H1 (cell line): ENCODE data around the gene ITGA6. TPM values are rescaled to one million over a fixed set of nuclear protein-coding genes. Genes with fewer than 3 reads are reported as not detected.

Experiments
- CTCF ChIA-PET: fragments of 300-600 bp; sonication (Branson Sonifier 250); formaldehyde crosslinking; loops from one replicate; lab custom pipeline; 2021; ENCODE audit not compliant: partially characterized antibody; lab: Charles Lee
- POLR2A ChIA-PET: fragments of 300-600 bp; sonication (Branson Sonifier 250); formaldehyde crosslinking; loops from one replicate; lab custom pipeline; 2021; ENCODE audit warnings: inconsistent platforms; ENCODE audit not compliant: partially characterized antibody; lab: Charles Lee
- DNase-seq, 2 experiments: peaks; one replicate each; pipeline versions ENCODE4 v3.0.0 to v3.0.0-alpha.2; 2010 to 2022; ENCODE audit warnings: low spot score in 2 of 2, low read depth in 1 of 2, mixed read lengths in 1 of 2
- FAIRE-seq: peaks from 2 replicates; lab custom pipeline; 2011; peaks lifted over from hg19 to GRCh38; lab: Jason Lieb, UNC
- H2AFZ ChIP-seq: 2 replicates; pipeline ENCODE4 v1.8.1; 2012; ENCODE audit warnings: low read length, inconsistent platforms
- H2AK5ac ChIP-seq: 2 replicates; pipeline ENCODE4 v1.6.1; 2013; ENCODE audit warnings: low read depth, low read length
- H2BK120ac ChIP-seq: replicated peaks from 2 replicates; pipeline ENCODE3; 2013; ENCODE audit warnings: low read depth, low read length, inconsistent platforms
- H2BK12ac ChIP-seq: 2 replicates; pipeline ENCODE4 v1.6.1; 2013; ENCODE audit warnings: low read depth, low read length
- H2BK15ac ChIP-seq: 2 replicates; pipeline ENCODE4 v1.6.1; 2013; ENCODE audit warnings: low read length
- H2BK20ac ChIP-seq: 2 replicates; pipeline ENCODE4 v1.6.1; 2013; ENCODE audit warnings: low read length
- H2BK5ac ChIP-seq: 2 replicates; pipeline ENCODE4 v1.6.1; 2013; ENCODE audit warnings: low read depth, low read length
- H3K14ac ChIP-seq: 2 replicates; pipeline ENCODE4 v1.6.1; 2013; ENCODE audit warnings: inconsistent platforms; ENCODE audit not compliant: insufficient read length
- H3K18ac ChIP-seq: 2 replicates; pipeline ENCODE4 v1.6.1; 2013; ENCODE audit warnings: low read length; ENCODE audit errors: extremely low read depth
- H3K23ac ChIP-seq: 2 replicates; pipeline ENCODE4 v1.6.1; 2013; ENCODE audit warnings: inconsistent platforms; ENCODE audit not compliant: insufficient read length
- H3K23me2 ChIP-seq: 2 replicates; pipeline ENCODE4 v1.6.1; 2013; ENCODE audit warnings: low read depth, low read length
- H3K27ac ChIP-seq: 2 replicates; pipeline ENCODE4 v1.6.1; 2011; ENCODE audit warnings: low read depth, low read length, inconsistent platforms
- H3K27me3 ChIP-seq, 4 experiments: replicated peaks in 1 of 4; 1 replicate in 1 of 4; 2 replicates in 3 of 4; pipeline versions ENCODE4 v1.6.1 to v1.8.1; 2011 to 2013; ENCODE audit warnings: low read length in 3 of 4, mild to moderate bottlenecking in 3 of 4, inconsistent platforms in 2 of 4, mixed read lengths in 2 of 4, moderate library complexity in 1 of 4; ENCODE audit not compliant: control insufficient read depth in 3 of 4, insufficient read depth in 3 of 4; ENCODE audit errors: extremely low read depth in 1 of 4
- H3K36me3 ChIP-seq, 4 experiments: 2 replicates each; pipeline versions ENCODE4 v1.6.1 to v1.8.1; 2011 to 2013; ENCODE audit warnings: mild to moderate bottlenecking in 4 of 4, low read length in 3 of 4, moderate library complexity in 2 of 4, control low read depth in 1 of 4, inconsistent platforms in 1 of 4; ENCODE audit not compliant: insufficient read depth in 4 of 4, control insufficient read depth in 2 of 4
- H3K4ac ChIP-seq: replicated peaks from 2 replicates; pipeline ENCODE3; 2013; ENCODE audit warnings: low read length, low read depth, mixed read lengths, inconsistent platforms; ENCODE audit not compliant: insufficient read length
- H3K4me1 ChIP-seq, 4 experiments: replicated peaks in 1 of 4; 1 replicate in 1 of 4; 2 replicates in 3 of 4; pipeline versions ENCODE4 v1.6.1 to v1.8.1; 2011 to 2013; ENCODE audit warnings: low read length in 3 of 4, inconsistent platforms in 2 of 4, mixed read lengths in 1 of 4; ENCODE audit not compliant: insufficient read depth in 4 of 4, control insufficient read depth in 3 of 4
- H3K4me2 ChIP-seq, 2 experiments: 2 replicates each; pipeline versions ENCODE4 v1.6.1 to v1.8.1; 2011 to 2013; ENCODE audit warnings: low read depth in 2 of 2, low read length in 2 of 2, control low read depth in 1 of 2, inconsistent platforms in 1 of 2, mild to moderate bottlenecking in 1 of 2; ENCODE audit not compliant: insufficient read depth in 1 of 2
- H3K4me3 ChIP-seq, 4 experiments: fragments of 200-600, 300-600 bp in 1 of 4; sonication (generic), shearing (Covaris generic), sonication (Bioruptor Twin) in 1 of 4; 2 replicates each; pipeline versions ENCODE4 v1.5.1 to v1.8.1; 2011 to 2016; ENCODE audit warnings: low read length in 4 of 4, low read depth in 3 of 4, control low read depth in 2 of 4, inconsistent platforms in 2 of 4, mild to moderate bottlenecking in 2 of 4, mixed read lengths in 1 of 4, moderate library complexity in 1 of 4; ENCODE audit not compliant: insufficient read depth in 2 of 4; ENCODE audit errors: extremely low read depth in 1 of 4
- H3K56ac ChIP-seq: replicated peaks from 2 replicates; pipeline ENCODE3; 2013; ENCODE audit warnings: low read depth, mild to moderate bottlenecking, mixed read lengths, low read length, inconsistent platforms; ENCODE audit not compliant: insufficient read length
- H3K79me1 ChIP-seq: 2 replicates; pipeline ENCODE4 v1.6.1; 2013; ENCODE audit warnings: low read depth, low read length, control low read depth
- H3K79me2 ChIP-seq, 2 experiments: 2 replicates each; pipeline versions ENCODE4 v1.6.1 to v1.8.1; 2012 to 2013; ENCODE audit warnings: low read length in 2 of 2, mild to moderate bottlenecking in 2 of 2, inconsistent platforms in 1 of 2; ENCODE audit not compliant: insufficient read depth in 2 of 2, control insufficient read depth in 1 of 2
- H3K9ac ChIP-seq, 4 experiments: replicated peaks in 1 of 4; 1 replicate in 1 of 4; 2 replicates in 3 of 4; pipeline versions ENCODE4 v1.6.1 to v1.8.1; 2011 to 2013; ENCODE audit warnings: low read depth in 3 of 4, low read length in 3 of 4, control low read depth in 2 of 4, mild to moderate bottlenecking in 2 of 4, moderate library complexity in 2 of 4, inconsistent platforms in 1 of 4; ENCODE audit errors: extremely low read depth in 1 of 4
- H3K9me3 ChIP-seq, 2 experiments: 2 replicates each; pipeline versions ENCODE4 v1.6.1 to v1.8.1; 2012 to 2013; ENCODE audit warnings: mild to moderate bottlenecking in 2 of 2, moderate library complexity in 2 of 2, control low read depth in 1 of 2, inconsistent platforms in 1 of 2, low read depth in 1 of 2, low read length in 1 of 2, mixed read lengths in 1 of 2; ENCODE audit not compliant: insufficient read depth in 2 of 2
- H4K20me1 ChIP-seq, 2 experiments: replicated peaks in 1 of 2; 2 replicates each; pipeline versions ENCODE3 to v1.8.1; 2011 to 2013; ENCODE audit warnings: inconsistent platforms in 2 of 2, low read length in 2 of 2, mild to moderate bottlenecking in 1 of 2; ENCODE audit not compliant: insufficient read depth in 2 of 2, control insufficient read depth in 1 of 2
- H4K5ac ChIP-seq: 2 replicates; pipeline ENCODE4 v1.6.1; 2013; ENCODE audit warnings: low read length, low read depth, mixed read lengths, inconsistent platforms; ENCODE audit not compliant: insufficient read length
- H4K8ac ChIP-seq: 2 replicates; pipeline ENCODE4 v1.8.0; 2013; ENCODE audit warnings: mild to moderate bottlenecking, moderate library complexity, low read length, inconsistent platforms; ENCODE audit not compliant: insufficient read depth; ENCODE audit errors: extremely low read depth
- H4K91ac ChIP-seq: replicated peaks from 2 replicates; pipeline ENCODE3; 2013; ENCODE audit warnings: low read length, mixed read lengths, inconsistent platforms; ENCODE audit not compliant: insufficient read length
- CBX8 ChIP-seq: fragments of 300-800, 300-1000 bp; sonication (generic); IDR thresholded peaks from 2 replicates; pipeline ENCODE4 v1.7.1; 2016; ENCODE audit warnings: low read depth, low read length, borderline replicate concordance
- CTBP2 ChIP-seq: IDR thresholded peaks from 2 replicates; pipeline ENCODE4 v1.7.0; 2011; ENCODE audit warnings: borderline replicate concordance, mild to moderate bottlenecking, moderate library complexity, mixed read lengths, low read length; ENCODE audit not compliant: insufficient read depth, insufficient read length
- GTF2F1 ChIP-seq: IDR thresholded peaks from 2 replicates; pipeline ENCODE4 v1.6.1; 2012; ENCODE audit warnings: low read depth, low read length, improper control_type of control experiment, borderline replicate concordance
- HDAC2 ChIP-seq, 2 experiments: fragments of 300-600 bp in 1 of 2; sonication (generic) in 1 of 2; IDR thresholded peaks; 2 replicates each; pipeline ENCODE4 v1.6.1; 2011 to 2012; ENCODE audit warnings: low read depth in 2 of 2, low read length in 2 of 2, mild to moderate bottlenecking in 2 of 2, moderate library complexity in 2 of 2, borderline replicate concordance in 1 of 2, inconsistent platforms in 1 of 2
- KDM1A ChIP-seq: fragments of 200-600, 300-600 bp; sonication (generic); IDR thresholded peaks from 2 replicates; pipeline ENCODE4 v1.7.1; 2016; ENCODE audit warnings: mild to moderate bottlenecking, low read length, borderline replicate concordance
- MAX ChIP-seq: IDR thresholded peaks from 2 replicates; pipeline ENCODE4 v1.6.1; 2012; ENCODE audit warnings: inconsistent platforms
- RAD21 ChIP-seq, 2 experiments: IDR thresholded peaks in 1 of 2; conservative IDR thresholded peaks in 1 of 2; 2 replicates each; pipeline ENCODE4 v1.6.1; 2011; ENCODE audit warnings: low read depth in 2 of 2, low read length in 2 of 2, improper control_type of control experiment in 1 of 2, inconsistent platforms in 1 of 2, mild to moderate bottlenecking in 1 of 2, moderate library complexity in 1 of 2
- SIRT6 ChIP-seq: IDR thresholded peaks from one replicate; pipeline ENCODE4 v1.7.1; 2012; ENCODE audit warnings: low read length, inconsistent platforms
- SP2 ChIP-seq: IDR thresholded peaks from 2 replicates; pipeline ENCODE4 v1.6.1; 2012; ENCODE audit warnings: mild to moderate bottlenecking, low read length, inconsistent platforms
- USF2 ChIP-seq: IDR thresholded peaks from 2 replicates; pipeline ENCODE4 v1.6.1; 2011; ENCODE audit warnings: low read length, improper control_type of control experiment
- WGBS, 2 experiments: shearing (Covaris generic) in 1 of 2; methylation state at CpG; one replicate each; pipeline versions ENCODE4 v1.1.6 to v1.1.7; 2013 to 2015; ENCODE audit warnings: low lambda C conversion rate in 2 of 2, mixed read lengths in 2 of 2, inconsistent platforms in 1 of 2, low coverage in 1 of 2, missing lambda C conversion rate in 1 of 2; ENCODE audit not compliant: insufficient replicate concordance in 2 of 2, insufficient coverage in 1 of 2, insufficient read length in 1 of 2; ENCODE audit errors: extremely low coverage in 1 of 2, missing lambda C conversion rate in 1 of 2; 5-methylcytosine and 5-hydroxymethylcytosine counted together
- polyA plus RNA-seq, 7 experiments: library from polyadenylated mRNA; depleted of rRNA in 3 of 7; stranded (reverse) in 5 of 7; unstranded in 2 of 7; fragments of >200 nt in 5 of 7; fragments of 200-250 nt in 2 of 7; gene quantifications; 1 replicate in 5 of 7; 2 replicates in 1 of 7; 4 replicates in 1 of 7; pipeline versions ENCODE4 v1.2.1 to v1.2.3, GENCODE V29; 2011 to 2013; ENCODE audit warnings: missing spikeins in 2 of 7, mixed read lengths in 2 of 7
- total RNA-seq: library from RNA; stranded (reverse); fragmentation: NEBNext Ultra II Directional; extraction: Animal tissue kit (Norgen Biotek cat#: 25700); gene quantifications from 2 replicates; pipeline ENCODE4 v1.2.1, GENCODE V29; 2021

The ITGA6 gene
- total and polyA plus RNA-seq, 2 of the 8 experiments (the other 6 are each of a cell fraction or from before 2014, with no cell fraction given), result 26.9 to 118 TPM

- H3K4me2 ChIP-seq, result no peak overlapping the region
- FAIRE-seq, result no peak
- 90% methylated on average over 6 of the region's 6 CpGs; no CpG with 5 or more reads in 1 of the 2 experiments for WGBS, 2 experiments
- TF ChIP-seq KDM1A (no peak), SIRT6 (no peak), RAD21 (IDR thresholded peaks at IDR 0.05 in 1 of 2, conservative IDR thresholded peaks at IDR 0.05 in 1 of 2; ENCODE audit: low read depth in 2 of 2, low read length in 2 of 2) (no peak), CTBP2 (no peak), MAX (no peak), USF2 (no peak), CBX8 (no peak), GTF2F1 (no peak), SP2 (no peak), HDAC2 (IDR thresholded peaks at IDR 0.05; ENCODE audit: borderline replicate concordance in 1 of 2, low read depth in 2 of 2, low read length in 2 of 2) (no peak)
Observed at GRCh38 chr2:172446474-172447063, 19.2 kb downstream of the ITGA6 start.

More at GRCh38 chr2:172446474-172447063, 19.2 kb downstream of the ITGA6 start:
- Histone ChIP-seq H3K79me1 (peaks cover 22% of the 10 kb centered on the region), H4K5ac (no peak overlapping the region), H3K56ac (no peak overlapping the region), H2AK5ac (no peak overlapping the region), H2BK120ac (no peak overlapping the region), H4K91ac (no peak overlapping the region), H3K79me2 (peaks cover 13 to 94% of the 10 kb centered on the region in 2 experiments), H3K4ac (no peak overlapping the region), H3K14ac (no peak overlapping the region), H4K8ac (no peak overlapping the region), H3K9ac (no peak overlapping the region), H2BK15ac (no peak overlapping the region), H2AFZ (no peak overlapping the region), H3K4me3 (no peak overlapping the region), H2BK12ac (no peak overlapping the region), H3K27me3 (no peaks in the 10 kb centered on the region), H3K18ac (no peak overlapping the region), H2BK5ac (no peak overlapping the region), H3K36me3 (0 out of 8 replicates have a peak, but pooled peaks cover 0 to 2% (median 0%) of the 10 kb centered on the region in 4 experiments), H3K9me3 (no peaks in the 10 kb centered on the region), H3K23me2 (no peaks in the 10 kb centered on the region; the same call in 1 of the 2 replicates), H3K23ac (no peak overlapping the region), H2BK20ac (no peak overlapping the region), H3K27ac (no peak overlapping the region), H4K20me1 (peaks cover 2 to 10% of the 10 kb centered on the region in 2 experiments), H3K4me1 (peaks cover 1 to 25% (median 11%) of the 10 kb centered on the region in 4 experiments; a peak in 6 of 7 replicates)
- CTCF ChIA-PET, result interaction anchor here (1.2 to 36.1 kb wide), 3 partner anchors 7 to 274 kb away, joined by 3 to 634 read pairs (median 634); partner anchors contain the start of gene ITGA6
- POLR2A ChIA-PET, result interaction anchor here (1.1 to 2.7 kb wide), 4 partner anchors 8 to 15 kb away, joined by 4 to 8 read pairs (median 6); no protein-coding TSS in a partner anchor
- DNase-seq, result no peak
